Uterus (tissue), 4 donors: ENCODE measurements around the gene FAM25C. TPM values are rescaled to one million over a fixed set of nuclear protein-coding genes. Genes with fewer than 3 reads are reported as not detected.
"Not testable (repeated sequence)": the region's sequence is repeated elsewhere in the genome, so short reads cannot be mapped to it uniquely, and the experiment has no call there.

Experiments used
- DNase-seq, 2 donors: peaks; one replicate each; pipeline ENCODE4 v3.0.0-alpha.2; 2019 to 2020
- H3K27ac ChIP-seq, 2 donors: fragments of 200-600 bp; sonication (generic); 1 replicate in 1 of 2; 2 replicates in 1 of 2; pipeline ENCODE4 v1.5.1; 2016 to 2018
- H3K27me3 ChIP-seq, 2 donors: fragments of 200-600 bp; sonication (generic); one replicate each; pipeline ENCODE4 v1.5.1; 2018 to 2019; ENCODE audit warnings: control low read depth in 1 of 2
- H3K36me3 ChIP-seq, 2 donors: fragments of 200-600 bp; sonication (generic); one replicate each; pipeline ENCODE4 v1.5.1; 2019; ENCODE audit warnings: control low read depth in 1 of 2
- H3K4me1 ChIP-seq, 2 donors: fragments of 200-600 bp; sonication (generic); one replicate each; pipeline ENCODE4 v1.5.1; 2018 to 2019; ENCODE audit warnings: control low read depth in 1 of 2
- H3K4me3 ChIP-seq, 2 donors: fragments of 200-600 bp; sonication (generic); 1 replicate in 1 of 2; 2 replicates in 1 of 2; pipeline ENCODE4 v1.5.1; 2018 to 2019; ENCODE audit warnings: mild to moderate bottlenecking in 1 of 2
- H3K9me3 ChIP-seq, 2 donors: fragments of 200-600 bp; sonication (generic); one replicate each; pipeline ENCODE4 v1.5.1; 2019; ENCODE audit warnings: control low read depth in 1 of 2
- intact Hi-C: fragments of 100-400 bp; cut with DNase I; formaldehyde crosslinking; loops from one replicate; pipeline ENCODE4 v1.15.1; 2023; ENCODE audit warnings: low total_unique reads
- small RNA-seq: library from RNA; depleted of rRNA; stranded (forward); fragments of <200 nt; gene quantifications from one replicate; pipeline ENCODE3, GENCODE V24; 2016
- total RNA-seq, 4 donors: library from RNA; depleted of rRNA in 3 of 4; stranded (reverse); fragments of >200 nt in 3 of 4; gene quantifications; one replicate each; pipeline versions ENCODE4 v1.1.0 to v1.2.4, GENCODE V29; 2014 to 2023
- donor health status: DM: yes; HTN: yes; CAD: no.

The FAM25C gene
- total RNA-seq, 4 donors from 2014 or later: not detected

DNA sequence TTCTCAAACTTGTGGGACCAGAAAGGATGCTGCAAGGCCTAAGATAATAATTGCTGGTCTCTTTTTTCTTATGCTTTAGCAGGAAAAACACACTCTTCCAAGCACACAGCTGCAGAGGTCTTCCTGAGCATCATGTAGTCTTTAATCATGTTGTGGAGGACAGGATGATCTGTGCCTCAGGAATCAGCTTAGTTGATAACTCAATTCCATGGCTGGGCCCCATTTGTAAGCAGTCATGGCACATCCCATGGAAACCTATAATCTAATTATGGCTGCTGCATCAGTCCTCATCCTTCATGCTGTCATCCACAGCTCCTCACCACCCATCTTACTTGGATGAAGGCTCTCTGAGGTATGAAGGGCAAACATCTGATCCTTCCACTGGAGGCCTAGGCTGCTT is 26.5 kb downstream of the FAM25C start:
- H3K4me3 ChIP-seq, H3K36me3 ChIP-seq, intact Hi-C loops, H3K27me3 ChIP-seq, H3K4me1 ChIP-seq, H3K27ac ChIP-seq, DNase-seq, H3K9me3 ChIP-seq: not testable (repeated sequence)

DNA sequence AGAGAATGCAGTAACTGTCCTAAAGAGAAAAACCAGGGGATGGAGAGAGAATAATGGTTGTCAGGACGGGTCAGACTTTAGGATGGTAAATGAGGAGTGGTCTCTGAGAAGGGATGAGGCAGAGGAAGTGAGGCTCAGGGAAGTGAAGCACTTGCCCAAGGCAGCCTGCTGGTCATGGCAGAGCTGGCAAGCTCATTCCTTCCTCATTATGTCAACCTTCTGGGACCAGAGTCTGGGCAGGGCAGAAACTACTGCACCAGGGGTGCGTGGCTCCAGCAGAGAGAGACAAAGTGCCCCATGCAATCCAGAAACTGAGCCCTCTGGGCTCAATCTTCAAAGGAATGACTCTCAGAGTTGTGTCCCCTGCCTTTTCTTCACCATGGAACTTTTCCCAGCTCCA is 27.5 kb downstream of the FAM25C start:
- H3K4me1 ChIP-seq, H3K4me3 ChIP-seq, H3K27me3 ChIP-seq, DNase-seq, intact Hi-C loops, H3K9me3 ChIP-seq, H3K36me3 ChIP-seq, H3K27ac ChIP-seq: not testable (repeated sequence)

DNA sequence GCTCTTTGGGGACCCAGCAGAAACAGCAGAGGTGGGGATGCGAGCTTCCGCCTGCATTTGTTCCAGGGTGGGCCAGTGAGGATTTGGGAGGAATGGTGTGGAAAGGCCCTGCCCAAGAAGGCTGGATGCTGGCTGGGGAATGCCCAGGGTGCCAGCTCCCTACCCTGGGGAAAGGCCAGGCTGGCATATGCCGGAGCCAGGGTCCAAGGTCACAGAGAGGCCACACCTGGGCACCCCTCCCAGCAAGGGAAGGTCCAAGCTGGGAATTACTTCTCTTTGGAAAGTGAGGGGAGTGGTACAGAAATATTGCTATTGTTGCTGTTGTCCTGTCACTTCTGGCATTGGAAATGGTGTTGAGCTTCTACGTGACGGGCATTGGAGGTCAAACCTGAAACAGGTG is 28.0 kb downstream of the FAM25C start:
- intact Hi-C loops, H3K4me1 ChIP-seq, DNase-seq, H3K27me3 ChIP-seq, H3K4me3 ChIP-seq, H3K9me3 ChIP-seq, H3K36me3 ChIP-seq, H3K27ac ChIP-seq: not testable (repeated sequence)

DNA sequence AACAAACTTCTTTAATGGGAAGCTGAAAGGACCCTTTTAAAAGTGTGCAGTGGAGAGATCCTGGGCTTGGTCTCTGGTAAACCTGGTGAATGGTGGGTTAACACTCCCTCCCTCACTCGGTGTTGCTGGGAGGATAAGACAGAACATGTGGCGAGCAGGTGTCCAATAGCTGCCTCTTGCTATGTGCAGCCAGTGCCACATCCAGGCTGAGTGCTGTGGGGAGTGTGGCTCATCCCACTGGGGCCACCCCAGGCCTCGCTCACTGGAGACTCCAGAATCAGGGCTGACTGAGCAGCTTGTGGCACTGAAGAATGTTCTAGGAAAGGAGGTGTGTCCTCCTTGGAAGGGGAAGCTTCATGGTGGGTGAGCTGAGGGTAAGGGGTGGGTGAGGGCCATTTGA is 29.5 kb downstream of the FAM25C start:
- H3K36me3 ChIP-seq, intact Hi-C loops, H3K4me1 ChIP-seq, DNase-seq, H3K9me3 ChIP-seq, H3K4me3 ChIP-seq, H3K27me3 ChIP-seq, H3K27ac ChIP-seq: not testable (repeated sequence)

DNA sequence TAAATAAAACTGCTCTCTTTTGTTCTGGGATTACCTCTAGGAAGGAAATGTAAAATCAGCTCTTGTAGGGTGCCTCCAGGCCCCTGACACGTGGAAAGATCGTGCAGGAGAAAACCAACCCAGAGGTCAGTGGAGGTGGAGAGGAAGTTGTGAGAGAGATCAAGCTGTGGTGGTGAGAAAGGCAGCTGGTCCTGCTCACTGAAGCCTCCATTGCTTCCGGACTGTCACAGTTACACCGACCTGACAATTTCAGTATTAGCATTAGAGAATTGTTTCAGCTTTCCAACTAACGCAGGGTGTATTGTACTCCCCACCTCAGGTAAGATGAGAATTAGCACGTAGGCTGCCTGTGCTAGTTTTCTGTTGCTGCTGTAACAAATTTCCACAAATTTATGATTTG is 30.6 kb downstream of the FAM25C start:
- H3K27ac ChIP-seq, H3K4me1 ChIP-seq, H3K36me3 ChIP-seq, intact Hi-C loops, H3K9me3 ChIP-seq, H3K4me3 ChIP-seq, H3K27me3 ChIP-seq, DNase-seq: not testable (repeated sequence)

DNA sequence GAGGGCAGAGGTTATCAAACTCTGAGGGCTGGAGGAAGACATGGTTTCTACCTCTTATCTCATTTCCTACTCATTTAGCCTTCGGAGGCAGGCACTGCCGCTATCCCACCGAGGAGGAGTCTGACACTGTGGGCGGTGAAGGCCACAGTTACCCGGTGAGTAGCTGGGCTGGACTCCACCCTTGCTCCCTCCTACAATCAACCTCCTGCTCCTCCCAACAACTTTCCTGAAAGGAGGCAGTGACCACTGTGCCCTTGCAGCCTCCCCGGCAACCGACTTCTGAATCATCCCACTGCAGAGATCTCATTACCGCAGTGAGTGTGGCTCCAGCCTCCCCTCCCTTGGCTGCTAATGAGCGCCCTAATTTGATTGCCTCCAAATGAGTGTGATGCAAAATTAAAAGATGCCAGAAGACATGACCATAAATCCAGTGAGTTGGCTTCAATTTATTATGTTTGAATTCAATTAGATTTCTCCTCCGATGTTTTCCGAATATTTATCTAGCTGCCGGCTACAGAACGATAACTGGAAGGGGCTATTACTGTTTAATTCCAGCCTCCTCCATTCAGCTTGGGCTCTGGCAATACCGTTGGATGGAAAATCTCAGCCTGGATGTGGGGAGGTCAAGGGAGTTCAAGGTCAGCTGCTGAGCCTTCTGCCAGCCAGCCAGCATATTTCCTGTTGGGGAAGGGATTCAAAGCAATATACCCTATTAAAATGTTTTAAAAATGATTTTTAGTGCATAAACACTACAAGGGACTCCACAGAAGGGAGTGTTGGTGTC is 35.1 kb downstream of the FAM25C start:
- H3K36me3 ChIP-seq, H3K27ac ChIP-seq, H3K4me3 ChIP-seq, H3K27me3 ChIP-seq, H3K9me3 ChIP-seq, intact Hi-C loops, DNase-seq, H3K4me1 ChIP-seq: not testable (repeated sequence)

DNA sequence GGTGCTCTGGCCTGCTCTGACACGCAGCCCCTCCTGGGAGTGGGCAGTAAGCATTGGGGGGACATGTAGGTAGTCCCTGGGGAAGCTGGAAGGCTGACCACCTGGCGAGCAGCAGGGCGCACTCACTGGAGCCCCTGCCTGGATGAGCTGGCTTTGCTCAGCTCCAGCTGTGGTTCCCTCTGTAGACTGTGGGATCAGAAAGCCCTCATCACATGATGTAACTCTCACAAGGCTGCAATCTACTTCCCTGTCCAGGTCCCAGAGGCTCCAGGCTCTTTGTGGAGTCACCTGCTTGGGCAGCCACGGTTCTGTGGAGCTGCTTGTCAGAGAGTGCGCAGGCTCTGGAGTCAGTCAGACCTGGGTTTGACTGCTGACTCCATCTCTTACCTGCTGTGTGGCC is 36.8 kb downstream of the FAM25C start:
- H3K4me1 ChIP-seq, H3K9me3 ChIP-seq, DNase-seq, H3K36me3 ChIP-seq, H3K27ac ChIP-seq, intact Hi-C loops, H3K4me3 ChIP-seq, H3K27me3 ChIP-seq: not testable (repeated sequence)

DNA sequence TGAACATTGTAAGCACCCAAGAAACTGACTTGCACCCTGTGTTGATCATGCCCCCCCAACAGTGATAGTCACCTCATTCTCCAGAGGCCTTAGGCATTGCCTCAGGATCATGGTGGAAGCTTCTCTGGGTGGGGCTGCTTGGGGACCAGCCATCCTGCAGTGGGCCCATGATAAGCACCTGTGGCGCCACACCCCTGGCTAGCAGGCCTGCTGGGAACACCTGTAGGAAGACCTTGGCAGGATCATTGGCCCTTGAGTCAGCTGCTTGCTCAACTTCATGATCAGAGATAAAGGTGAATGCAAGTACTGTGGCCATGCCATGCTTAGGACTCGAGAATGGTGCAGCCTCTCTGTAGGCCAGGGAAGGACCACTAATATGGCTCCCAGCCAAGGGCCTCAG is 38.9 kb downstream of the FAM25C start:
- H3K36me3 ChIP-seq, H3K9me3 ChIP-seq, H3K4me3 ChIP-seq, intact Hi-C loops, H3K27ac ChIP-seq, H3K27me3 ChIP-seq, H3K4me1 ChIP-seq, DNase-seq: not testable (repeated sequence)

DNA sequence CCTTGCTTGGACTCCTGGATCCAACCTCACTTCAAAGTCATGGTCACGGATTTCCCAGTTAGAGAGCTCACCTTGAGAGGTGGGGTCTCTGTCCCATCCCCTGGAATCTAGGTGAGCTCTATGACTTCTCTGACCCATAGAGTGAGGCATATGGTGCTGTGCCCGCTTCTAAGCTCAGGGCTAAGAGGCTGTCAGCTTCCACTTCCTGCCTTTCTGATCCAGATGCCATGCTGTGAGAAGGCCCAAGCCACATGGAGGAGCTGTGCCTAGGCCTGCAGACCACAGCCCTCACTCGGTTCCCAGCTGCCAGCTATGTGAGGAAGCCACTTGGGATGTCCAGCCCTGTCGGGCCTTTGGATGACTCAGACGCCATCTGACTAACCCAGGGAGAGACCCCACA is 39.9 kb downstream of the FAM25C start:
- H3K9me3 ChIP-seq, H3K4me1 ChIP-seq, H3K36me3 ChIP-seq, DNase-seq, H3K27me3 ChIP-seq, H3K27ac ChIP-seq, intact Hi-C loops, H3K4me3 ChIP-seq: not testable (repeated sequence)

DNA sequence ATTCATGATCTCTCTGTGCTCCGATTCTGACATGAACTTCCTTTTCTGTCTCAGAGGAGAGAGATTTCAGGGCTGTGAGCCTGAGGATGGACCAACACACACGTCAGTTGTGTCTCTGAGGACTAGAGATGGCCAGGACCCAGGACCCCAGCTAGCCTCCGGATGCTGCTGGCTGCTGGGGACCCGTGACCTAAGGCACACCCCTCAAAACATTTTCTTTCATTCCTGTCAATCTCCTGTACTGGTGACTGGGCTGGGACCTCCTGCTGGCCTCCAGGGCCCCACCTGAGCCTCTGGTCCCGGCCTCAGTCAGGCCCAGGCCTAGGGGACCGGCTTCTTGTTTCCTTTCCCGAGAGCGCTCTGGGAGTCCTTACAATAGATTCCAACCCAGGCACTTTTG is 42.4 kb downstream of the FAM25C start:
- H3K36me3 ChIP-seq, H3K27ac ChIP-seq, intact Hi-C loops, H3K9me3 ChIP-seq, H3K4me3 ChIP-seq, H3K27me3 ChIP-seq, DNase-seq, H3K4me1 ChIP-seq: not testable (repeated sequence)

DNA sequence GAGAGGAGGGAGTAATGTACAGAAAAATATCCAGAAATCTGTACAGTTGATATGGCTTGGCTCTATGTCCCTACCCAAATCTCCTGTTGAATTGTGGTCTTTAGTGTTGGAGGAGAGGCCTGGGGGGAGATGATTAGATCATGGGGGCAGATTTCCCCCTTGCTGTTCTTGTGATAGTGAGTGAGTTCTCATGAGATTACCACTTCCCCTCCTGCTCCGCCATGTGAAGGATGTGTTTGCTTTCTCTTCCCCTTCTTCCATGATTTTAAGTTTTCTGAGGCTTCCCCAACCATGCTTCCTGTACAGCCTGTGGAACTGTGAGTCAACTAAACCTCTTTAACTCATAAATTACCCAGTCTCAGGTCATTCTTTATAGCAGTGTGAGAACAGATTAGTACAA is 52.2 kb downstream of the FAM25C start:
- H3K27ac ChIP-seq, H3K9me3 ChIP-seq, DNase-seq, H3K4me1 ChIP-seq, H3K27me3 ChIP-seq, H3K4me3 ChIP-seq, H3K36me3 ChIP-seq, intact Hi-C loops: not testable (repeated sequence)

Small RNA genes within 50 kb of the gene (small RNA-seq; reads per million reads assigned to genes)
- not detected for gene RNA5SP315

Other genes with a start within 250 kb of the FAM25C start
- 10 to 100 TPM in 2 of 4 donors, 1 to 10 TPM in 2; 2.1 to 15.0 (median 7.0) TPM for gene SYT15B, start 236.2 kb downstream of the FAM25C start, total RNA-seq
- gene NPY4R2, start 81.1 kb downstream of the FAM25C start, total RNA-seq: not detected